ENCODE results near the gene CDH8. TPM values are rescaled to one million over a fixed set of nuclear protein-coding genes. Genes with fewer than 3 reads are reported as not detected.

The CDH8 gene
- total RNA-seq, 1 experiment from 2014 or later: not detected

GRCh38 chr16:61993108-61993507, 43.1 kb downstream of the CDH8 start:
- H3K27ac Mint-ChIP-seq (ENCODE audit: unreplicated experiment): no peak overlapping the region
- no peak overlapping the region for H3K4me3 Mint-ChIP-seq (ENCODE audit: low read depth, unreplicated experiment)
- intact Hi-C loops (cut with micrococcal nuclease; ENCODE audit: unreplicated experiment): no loop called here
- CTCF ChIA-PET: no interaction called here
- H3K27me3 Mint-ChIP-seq (ENCODE audit: unreplicated experiment): no peaks in the 10 kb centered on the region
- TF ChIP-seq CTCF (IDR thresholded peaks at IDR 0.05; ENCODE audit: unreplicated experiment): no peak
- BruUV-seq (replicated peaks): no TSS peak
- no peaks in the 10 kb centered on the region for H3K36me3 Mint-ChIP-seq (ENCODE audit: insufficient read depth, unreplicated experiment)
- no peaks in the 10 kb centered on the region for H3K4me1 Mint-ChIP-seq (ENCODE audit: low read depth, unreplicated experiment)
- no peaks in the 10 kb centered on the region for H3K9me3 Mint-ChIP-seq (ENCODE audit: low read depth, unreplicated experiment)
- no peak for DNase-seq

- no peaks in the 10 kb centered on the region for H3K4me1 Mint-ChIP-seq (ENCODE audit: low read depth, unreplicated experiment)
These were observed 48.7 kb downstream of the CDH8 start for GRCh38 chr16:61987474-61988012.

GRCh38 chr16:61969077-61969382, 67.2 kb downstream of the CDH8 start:
- CTCF ChIA-PET: no interaction called here
- no peak overlapping the region for H3K27ac Mint-ChIP-seq (ENCODE audit: unreplicated experiment)
- H3K36me3 Mint-ChIP-seq (ENCODE audit: insufficient read depth, unreplicated experiment): no peaks in the 10 kb centered on the region
- intact Hi-C loops (cut with micrococcal nuclease; ENCODE audit: unreplicated experiment): no loop called here
- no peaks in the 10 kb centered on the region for H3K4me1 Mint-ChIP-seq (ENCODE audit: low read depth, unreplicated experiment)
- peaks cover 11% of the 10 kb centered on the region for H3K9me3 Mint-ChIP-seq (ENCODE audit: low read depth, unreplicated experiment)
- no peaks in the 10 kb centered on the region for H3K27me3 Mint-ChIP-seq (ENCODE audit: unreplicated experiment)
- no peak for DNase-seq
- no peak overlapping the region for H3K4me3 Mint-ChIP-seq (ENCODE audit: low read depth, unreplicated experiment)
- TF ChIP-seq CTCF (IDR thresholded peaks at IDR 0.05; ENCODE audit: unreplicated experiment): no peak
- no TSS peak for BruUV-seq (replicated peaks)

More at GRCh38 chr16:61987474-61988012, 48.7 kb downstream of the CDH8 start:
- Mint-ChIP-seq H3K4me3 (ENCODE audit: low read depth, unreplicated experiment) (no peak overlapping the region), H3K9me3 (ENCODE audit: low read depth, unreplicated experiment) (peaks cover 4% of the 10 kb centered on the region), H3K27ac (ENCODE audit: unreplicated experiment) (no peak overlapping the region), H3K27me3 (ENCODE audit: unreplicated experiment) (no peaks in the 10 kb centered on the region), H3K36me3 (ENCODE audit: insufficient read depth, unreplicated experiment) (no peaks in the 10 kb centered on the region)
- TF ChIP-seq CTCF (IDR thresholded peaks at IDR 0.05; ENCODE audit: unreplicated experiment): no peak
- DNase-seq: no peak
- intact Hi-C loops (cut with micrococcal nuclease; ENCODE audit: unreplicated experiment): no loop called here
- no TSS peak for BruUV-seq (replicated peaks)
- CTCF ChIA-PET: no interaction called here

- no TSS peak for BruUV-seq (replicated peaks)
These were observed 67.8 kb downstream of the CDH8 start for GRCh38 chr16:61968242-61969076.

More at GRCh38 chr16:61968242-61969076, 67.8 kb downstream of the CDH8 start:
- H3K27me3 Mint-ChIP-seq (ENCODE audit: unreplicated experiment): no peaks in the 10 kb centered on the region
- TF ChIP-seq CTCF (IDR thresholded peaks at IDR 0.05; ENCODE audit: unreplicated experiment): no peak
- CTCF ChIA-PET: no interaction called here
- no peak overlapping the region for H3K27ac Mint-ChIP-seq (ENCODE audit: unreplicated experiment)
- H3K9me3 Mint-ChIP-seq (ENCODE audit: low read depth, unreplicated experiment): peaks cover 11% of the 10 kb centered on the region
- no peaks in the 10 kb centered on the region for H3K4me1 Mint-ChIP-seq (ENCODE audit: low read depth, unreplicated experiment)
- no peaks in the 10 kb centered on the region for H3K36me3 Mint-ChIP-seq (ENCODE audit: insufficient read depth, unreplicated experiment)
- no peak overlapping the region for H3K4me3 Mint-ChIP-seq (ENCODE audit: low read depth, unreplicated experiment)
- DNase-seq: no peak
- intact Hi-C loops (cut with micrococcal nuclease; ENCODE audit: unreplicated experiment): no loop called here

Measured in Calu3 (cell line).